DMS153 treated with DMSO at 0.1 percent for 48 hours (cell line): ENCODE data around the gene TMEM108.

Experiments
- DNase-seq: peaks from one replicate; lab custom pipeline; 2025; ENCODE audit not compliant: unreplicated experiment; lab: John Stamatoyannopoulos, UW

Gene TMEM108

GRCh38 chr3:133053532-133053931 lies 15.3 kb downstream of the TMEM108 start:
- no peak for DNase-seq

GRCh38 chr3:133054586-133054985 lies 16.4 kb downstream of the TMEM108 start:
- DNase-seq: no peak

GRCh38 chr3:133055339-133055738 lies 17.1 kb downstream of the TMEM108 start:
- no peak for DNase-seq

GRCh38 chr3:133058243-133058642 lies 20.1 kb downstream of the TMEM108 start:
- DNase-seq: peak; percentile 29

GRCh38 chr3:133058831-133059230 lies 20.6 kb downstream of the TMEM108 start:
- no peak for DNase-seq

GRCh38 chr3:133065193-133065961 lies 27.2 kb downstream of the TMEM108 start:
- no peak for DNase-seq

GRCh38 chr3:133066026-133066425 lies 27.8 kb downstream of the TMEM108 start:
- DNase-seq: no peak

- DNase-seq: no peak
Observed at GRCh38 chr3:133069556-133070286, 31.5 kb downstream of the TMEM108 start.

GRCh38 chr3:133074977-133075376 lies 36.8 kb downstream of the TMEM108 start:
- DNase-seq: no peak

- DNase-seq: no peak
Observed at GRCh38 chr3:133077688-133078087, 39.5 kb downstream of the TMEM108 start.

- no peak for DNase-seq
Observed at GRCh38 chr3:133079621-133080020, 41.4 kb downstream of the TMEM108 start.

- DNase-seq: no peak
Observed at GRCh38 chr3:133081016-133081415, 42.8 kb downstream of the TMEM108 start.

GRCh38 chr3:133083395-133083794 lies 45.2 kb downstream of the TMEM108 start:
- DNase-seq: no peak

GRCh38 chr3:133089906-133090485 lies 51.8 kb downstream of the TMEM108 start:
- DNase-seq: no peak

- DNase-seq: no peak
Observed at GRCh38 chr3:133092681-133093080, 54.5 kb downstream of the TMEM108 start.

GRCh38 chr3:133093366-133093765 lies 55.2 kb downstream of the TMEM108 start:
- DNase-seq: no peak

- DNase-seq: peak; percentile 67
Observed at GRCh38 chr3:133096900-133097613, 58.9 kb downstream of the TMEM108 start.

GRCh38 chr3:133103706-133104105 lies 65.5 kb downstream of the TMEM108 start:
- DNase-seq: no peak

GRCh38 chr3:133106169-133106568 lies 68.0 kb downstream of the TMEM108 start:
- DNase-seq: no peak

- DNase-seq: no peak
Observed at GRCh38 chr3:133112666-133113065, 74.5 kb downstream of the TMEM108 start.

GRCh38 chr3:133113526-133113925 lies 75.3 kb downstream of the TMEM108 start:
- DNase-seq: no peak
